Kidney (tissue), 14 donors: Measurements from ENCODE around the gene KIAA0825. TPM values are rescaled to one million over a fixed set of nuclear protein-coding genes. Genes with fewer than 3 reads are reported as not detected.
A peak's percentile ranks its signal among the peaks of the same experiment; 100 is the strongest.

Experiments
- DNase-seq, 5 donors: peaks; one replicate each; pipeline ENCODE4 v3.0.0-alpha.2; 2013 to 2020
- FAIRE-seq: peaks from 2 replicates; lab custom pipeline; 2012; peaks lifted over from hg19 to GRCh38; lab: Jason Lieb, UNC
- H3K27ac ChIP-seq, 2 donors: one replicate each; pipeline ENCODE4 v1.7.0; 2013; ENCODE audit warnings: low read depth in 2 of 2, low read length in 2 of 2, inconsistent platforms in 1 of 2
- H3K27me3 ChIP-seq: one replicate; pipeline ENCODE4 v1.7.1; 2013; ENCODE audit warnings: low read length, inconsistent platforms; ENCODE audit not compliant: control insufficient read depth, insufficient read depth
- H3K36me3 ChIP-seq, 3 donors: one replicate each; pipeline versions ENCODE4 v1.7.0 to v1.7.1; 2013; ENCODE audit warnings: low read length in 3 of 3, control low read depth in 1 of 3, inconsistent platforms in 1 of 3; ENCODE audit not compliant: insufficient read depth in 3 of 3, control insufficient read depth in 2 of 3
- H3K4me1 ChIP-seq, 3 donors: one replicate each; pipeline versions ENCODE4 v1.7.0 to v1.7.1; 2013; ENCODE audit warnings: low read length in 3 of 3, inconsistent platforms in 1 of 3, low read depth in 1 of 3; ENCODE audit not compliant: control insufficient read depth in 2 of 3, insufficient read depth in 2 of 3
- H3K4me3 ChIP-seq, 3 donors: one replicate each; pipeline versions ENCODE4 v1.7.0 to v1.8.1; 2013; ENCODE audit warnings: low read length in 3 of 3, control low read depth in 1 of 3, inconsistent platforms in 1 of 3
- H3K9ac ChIP-seq, 3 donors: one replicate each; pipeline versions ENCODE4 v1.7.0 to v1.7.1; 2013; ENCODE audit warnings: low read length in 3 of 3, control low read depth in 1 of 3, inconsistent platforms in 1 of 3
- H3K9me3 ChIP-seq, 3 donors: one replicate each; pipeline versions ENCODE4 v1.7.0 to v1.7.1; 2013; ENCODE audit warnings: low read length in 3 of 3, control low read depth in 1 of 3, inconsistent platforms in 1 of 3; ENCODE audit not compliant: control insufficient read depth in 2 of 3, insufficient read depth in 1 of 3
- CTCF ChIP-seq: IDR thresholded peaks from 3 replicates; pipeline ENCODE4 v1.5.1; 2012; ENCODE audit warnings: mild to moderate bottlenecking, moderate library complexity, borderline replicate concordance; ENCODE audit not compliant: insufficient read depth; ENCODE audit errors: extremely low read depth
- intact Hi-C: fragments of 100-400 bp; cut with DNase I; formaldehyde crosslinking; loops from one replicate; pipeline ENCODE4 v1.11.1; 2022
- polyA plus RNA-seq: library from polyadenylated mRNA; stranded (reverse); fragments of 350-450 nt; fragmentation: Illumina TruSeq; extraction: RNeasy Lipid Tissue Mini Kit (QIAGEN cat#74804); gene quantifications from one replicate; pipeline ENCODE4 v1.2.3, GENCODE V29; 2014; ENCODE audit warnings: low read depth, low replicate concordance; ENCODE audit not compliant: insufficient read depth
- total RNA-seq: library from RNA; stranded (reverse); fragmentation: NEBNext Ultra II Directional; extraction: Animal tissue kit (Norgen Biotek cat#: 25700); gene quantifications from one replicate; pipeline ENCODE4 v1.2.1, GENCODE V29; 2021
- donor health status: control.
- donor health status: control.
- donor health status: control.
- donor health status: control.
- donor health status: control.
- donor health status: DM: yes; HTN: yes; CAD: no.
- donor health status: Normal renal cell carcinoma (clear cell type).

Gene KIAA0825
- total and polyA plus RNA-seq, 2 donors from 2014 or later = 0.80 to 5.4 TPM

GRCh38 chr5:94524841-94525697 lies 93.3 kb downstream of the KIAA0825 start:
- Histone ChIP-seq H3K27ac (no peak overlapping the region), H3K36me3 (no peaks in the 10 kb centered on the region), H3K4me1 (no peaks in the 10 kb centered on the region), H3K9me3 (no peaks in the 10 kb centered on the region), H3K27me3 (no peaks in the 10 kb centered on the region), H3K9ac (no peak overlapping the region), H3K4me3 (no peak overlapping the region)
- TF ChIP-seq CTCF = peak; percentile 51
- DNase-seq (peak in 2 of 5 donors; percentile 31 to 37), FAIRE-seq (peak; percentile 88)
- intact Hi-C loops = no loop called here

GRCh38 chr5:94523018-94523417 lies 95.4 kb downstream of the KIAA0825 start:
- DNase-seq = no peak
- Histone ChIP-seq H3K9ac (no peak overlapping the region), H3K9me3 (no peaks in the 10 kb centered on the region), H3K4me3 (no peak overlapping the region), H3K36me3 (no peaks in the 10 kb centered on the region), H3K27me3 (no peaks in the 10 kb centered on the region), H3K4me1 (no peaks in the 10 kb centered on the region), H3K27ac (no peak overlapping the region)
- intact Hi-C loops = no loop called here
- TF ChIP-seq CTCF = no peak
- FAIRE-seq = no peak

- H3K27me3 ChIP-seq = no peaks in the 10 kb centered on the region
- no peaks in the 10 kb centered on the region for H3K9me3 ChIP-seq
- intact Hi-C loops = no loop called here
- no peak overlapping the region for H3K4me3 ChIP-seq
- no peak overlapping the region for H3K9ac ChIP-seq
- no peaks in the 10 kb centered on the region for H3K4me1 ChIP-seq
- no peak for DNase-seq
- H3K27ac ChIP-seq = no peak overlapping the region
- no peaks in the 10 kb centered on the region for H3K36me3 ChIP-seq
- no peak for TF ChIP-seq CTCF
- no peak for FAIRE-seq
Measured at GRCh38 chr5:94522117-94522516, 96.3 kb downstream of the KIAA0825 start.
